ENCODE measurements around the gene ATP8A1.

ATP8A1 gene

GRCh38 chr4:42649870-42650269, 7.0 kb downstream of the ATP8A1 start:
- H3K27ac ChIP-seq (ENCODE audit: low read depth, low read length): no peak overlapping the region
- H3K27me3 ChIP-seq (ENCODE audit: control insufficient read depth in 1 of 2, insufficient read depth in 2 of 2, low read length in 2 of 2): no peaks in the 10 kb centered on the region
- no peaks in the 10 kb centered on the region for H3K9me3 ChIP-seq (ENCODE audit: control insufficient read depth in 1 of 2, low read length in 2 of 2)
- H3K36me3 ChIP-seq (ENCODE audit: control insufficient read depth in 1 of 2, insufficient read depth in 2 of 2, low read length in 2 of 2): no peaks in the 10 kb centered on the region
- H3K4me1 ChIP-seq (ENCODE audit: control insufficient read depth in 1 of 2, insufficient read depth in 2 of 2, low read length in 2 of 2): peaks cover 10 to 15% of the 10 kb centered on the region in 2 donors
- H3K4me3 ChIP-seq (ENCODE audit: low read depth in 1 of 2, low read length in 2 of 2): no peak overlapping the region
- no peak overlapping the region for H3K9ac ChIP-seq (ENCODE audit: low read depth in 1 of 2, low read length in 2 of 2)

- peaks cover 3 to 6% of the 10 kb centered on the region in 2 donors for H3K4me1 ChIP-seq (ENCODE audit: control insufficient read depth in 1 of 2, insufficient read depth in 2 of 2, low read length in 2 of 2)
- H3K27me3 ChIP-seq (ENCODE audit: control insufficient read depth in 1 of 2, insufficient read depth in 2 of 2, low read length in 2 of 2): no peaks in the 10 kb centered on the region
- H3K36me3 ChIP-seq (ENCODE audit: control insufficient read depth in 1 of 2, insufficient read depth in 2 of 2, low read length in 2 of 2): no peaks in the 10 kb centered on the region
- H3K9ac ChIP-seq (ENCODE audit: low read depth in 1 of 2, low read length in 2 of 2): no peak overlapping the region
- no peak overlapping the region for H3K4me3 ChIP-seq (ENCODE audit: low read depth in 1 of 2, low read length in 2 of 2)
- H3K27ac ChIP-seq (ENCODE audit: low read depth, low read length): no peak overlapping the region
- H3K9me3 ChIP-seq (ENCODE audit: control insufficient read depth in 1 of 2, low read length in 2 of 2): no peaks in the 10 kb centered on the region
Measured at GRCh38 chr4:42646999-42647541, 9.8 kb downstream of the ATP8A1 start.

GRCh38 chr4:42646013-42646784, 10.7 kb downstream of the ATP8A1 start:
- H3K9me3 ChIP-seq (ENCODE audit: control insufficient read depth in 1 of 2, low read length in 2 of 2): no peaks in the 10 kb centered on the region
- H3K4me3 ChIP-seq (ENCODE audit: low read depth in 1 of 2, low read length in 2 of 2): no peak overlapping the region
- no peaks in the 10 kb centered on the region for H3K27me3 ChIP-seq (ENCODE audit: control insufficient read depth in 1 of 2, insufficient read depth in 2 of 2, low read length in 2 of 2)
- no peak overlapping the region for H3K27ac ChIP-seq (ENCODE audit: low read depth, low read length)
- no peaks in the 10 kb centered on the region for H3K36me3 ChIP-seq (ENCODE audit: control insufficient read depth in 1 of 2, insufficient read depth in 2 of 2, low read length in 2 of 2)
- peaks cover 10 to 15% of the 10 kb centered on the region in 2 donors for H3K4me1 ChIP-seq (ENCODE audit: control insufficient read depth in 1 of 2, insufficient read depth in 2 of 2, low read length in 2 of 2)
- no peak overlapping the region for H3K9ac ChIP-seq (ENCODE audit: low read depth in 1 of 2, low read length in 2 of 2)

GRCh38 chr4:42644897-42645296, 12.0 kb downstream of the ATP8A1 start:
- H3K27me3 ChIP-seq (ENCODE audit: control insufficient read depth in 1 of 2, insufficient read depth in 2 of 2, low read length in 2 of 2): no peaks in the 10 kb centered on the region
- H3K27ac ChIP-seq (ENCODE audit: low read depth, low read length): no peak overlapping the region
- no peak overlapping the region for H3K4me3 ChIP-seq (ENCODE audit: low read depth in 1 of 2, low read length in 2 of 2)
- H3K9me3 ChIP-seq (ENCODE audit: control insufficient read depth in 1 of 2, low read length in 2 of 2): no peaks in the 10 kb centered on the region
- no peaks in the 10 kb centered on the region for H3K36me3 ChIP-seq (ENCODE audit: control insufficient read depth in 1 of 2, insufficient read depth in 2 of 2, low read length in 2 of 2)
- H3K9ac ChIP-seq (ENCODE audit: low read depth in 1 of 2, low read length in 2 of 2): no peak overlapping the region
- H3K4me1 ChIP-seq (ENCODE audit: control insufficient read depth in 1 of 2, insufficient read depth in 2 of 2, low read length in 2 of 2): peaks cover 18 to 25% of the 10 kb centered on the region in 2 donors

- Histone ChIP-seq H3K36me3 (ENCODE audit: control insufficient read depth in 1 of 2, insufficient read depth in 2 of 2, low read length in 2 of 2) (no peaks in the 10 kb centered on the region), H3K4me1 (ENCODE audit: control insufficient read depth in 1 of 2, insufficient read depth in 2 of 2, low read length in 2 of 2) (peaks cover 21 to 32% of the 10 kb centered on the region in 2 donors), H3K9ac (ENCODE audit: low read depth in 1 of 2, low read length in 2 of 2) (no peak overlapping the region), H3K9me3 (ENCODE audit: control insufficient read depth in 1 of 2, low read length in 2 of 2) (no peaks in the 10 kb centered on the region), H3K27ac (ENCODE audit: low read depth, low read length) (no peak overlapping the region), H3K27me3 (ENCODE audit: control insufficient read depth in 1 of 2, insufficient read depth in 2 of 2, low read length in 2 of 2) (no peaks in the 10 kb centered on the region), H3K4me3 (ENCODE audit: low read depth in 1 of 2, low read length in 2 of 2) (no peak overlapping the region)
Measured at GRCh38 chr4:42643685-42644084, 13.2 kb downstream of the ATP8A1 start.

- no peaks in the 10 kb centered on the region for H3K9me3 ChIP-seq (ENCODE audit: control insufficient read depth in 1 of 2, low read length in 2 of 2)
- no peak overlapping the region for H3K27ac ChIP-seq (ENCODE audit: low read depth, low read length)
Measured at GRCh38 chr4:42642845-42643615, 13.9 kb downstream of the ATP8A1 start.

GRCh38 chr4:42642101-42642797, 14.7 kb downstream of the ATP8A1 start:
- Histone ChIP-seq H3K27me3 (ENCODE audit: control insufficient read depth in 1 of 2, insufficient read depth in 2 of 2, low read length in 2 of 2) (no peaks in the 10 kb centered on the region), H3K27ac (ENCODE audit: low read depth, low read length) (no peak overlapping the region), H3K9me3 (ENCODE audit: control insufficient read depth in 1 of 2, low read length in 2 of 2) (no peaks in the 10 kb centered on the region), H3K36me3 (ENCODE audit: control insufficient read depth in 1 of 2, insufficient read depth in 2 of 2, low read length in 2 of 2) (no peaks in the 10 kb centered on the region), H3K4me1 (ENCODE audit: control insufficient read depth in 1 of 2, insufficient read depth in 2 of 2, low read length in 2 of 2) (peaks cover 23 to 39% of the 10 kb centered on the region in 2 donors), H3K9ac (ENCODE audit: low read depth in 1 of 2, low read length in 2 of 2) (no peak overlapping the region), H3K4me3 (ENCODE audit: low read depth in 1 of 2, low read length in 2 of 2) (no peak overlapping the region)

More at GRCh38 chr4:42642845-42643615, 13.9 kb downstream of the ATP8A1 start:
- peaks cover 23 to 39% of the 10 kb centered on the region in 2 donors for H3K4me1 ChIP-seq (ENCODE audit: control insufficient read depth in 1 of 2, insufficient read depth in 2 of 2, low read length in 2 of 2)
- no peak overlapping the region for H3K4me3 ChIP-seq (ENCODE audit: low read depth in 1 of 2, low read length in 2 of 2)
- no peak overlapping the region for H3K9ac ChIP-seq (ENCODE audit: low read depth in 1 of 2, low read length in 2 of 2)
- H3K36me3 ChIP-seq (ENCODE audit: control insufficient read depth in 1 of 2, insufficient read depth in 2 of 2, low read length in 2 of 2): no peaks in the 10 kb centered on the region
- H3K27me3 ChIP-seq (ENCODE audit: control insufficient read depth in 1 of 2, insufficient read depth in 2 of 2, low read length in 2 of 2): no peaks in the 10 kb centered on the region

- Histone ChIP-seq H3K9ac (ENCODE audit: low read depth in 1 of 2, low read length in 2 of 2) (no peak overlapping the region), H3K9me3 (ENCODE audit: control insufficient read depth in 1 of 2, low read length in 2 of 2) (no peaks in the 10 kb centered on the region), H3K4me1 (ENCODE audit: control insufficient read depth in 1 of 2, insufficient read depth in 2 of 2, low read length in 2 of 2) (peaks cover 23 to 39% of the 10 kb centered on the region in 2 donors), H3K27ac (ENCODE audit: low read depth, low read length) (no peak overlapping the region), H3K36me3 (ENCODE audit: control insufficient read depth in 1 of 2, insufficient read depth in 2 of 2, low read length in 2 of 2) (no peaks in the 10 kb centered on the region), H3K27me3 (ENCODE audit: control insufficient read depth in 1 of 2, insufficient read depth in 2 of 2, low read length in 2 of 2) (no peaks in the 10 kb centered on the region), H3K4me3 (ENCODE audit: low read depth in 1 of 2, low read length in 2 of 2) (no peak overlapping the region)
Measured at GRCh38 chr4:42641656-42642055, 15.2 kb downstream of the ATP8A1 start.

GRCh38 chr4:42641161-42641560, 15.7 kb downstream of the ATP8A1 start:
- Histone ChIP-seq H3K4me3 (ENCODE audit: low read depth in 1 of 2, low read length in 2 of 2) (no peak overlapping the region), H3K36me3 (ENCODE audit: control insufficient read depth in 1 of 2, insufficient read depth in 2 of 2, low read length in 2 of 2) (no peaks in the 10 kb centered on the region), H3K9me3 (ENCODE audit: control insufficient read depth in 1 of 2, low read length in 2 of 2) (no peaks in the 10 kb centered on the region), H3K4me1 (ENCODE audit: control insufficient read depth in 1 of 2, insufficient read depth in 2 of 2, low read length in 2 of 2) (peaks cover 23 to 39% of the 10 kb centered on the region in 2 donors), H3K9ac (ENCODE audit: low read depth in 1 of 2, low read length in 2 of 2) (no peak overlapping the region), H3K27ac (ENCODE audit: low read depth, low read length) (no peak overlapping the region), H3K27me3 (ENCODE audit: control insufficient read depth in 1 of 2, insufficient read depth in 2 of 2, low read length in 2 of 2) (no peaks in the 10 kb centered on the region)

Measured in duodenal mucosa (tissue), 2 donors.